Measurements from ENCODE around the gene STAG1.

Gene STAG1

DNA sequence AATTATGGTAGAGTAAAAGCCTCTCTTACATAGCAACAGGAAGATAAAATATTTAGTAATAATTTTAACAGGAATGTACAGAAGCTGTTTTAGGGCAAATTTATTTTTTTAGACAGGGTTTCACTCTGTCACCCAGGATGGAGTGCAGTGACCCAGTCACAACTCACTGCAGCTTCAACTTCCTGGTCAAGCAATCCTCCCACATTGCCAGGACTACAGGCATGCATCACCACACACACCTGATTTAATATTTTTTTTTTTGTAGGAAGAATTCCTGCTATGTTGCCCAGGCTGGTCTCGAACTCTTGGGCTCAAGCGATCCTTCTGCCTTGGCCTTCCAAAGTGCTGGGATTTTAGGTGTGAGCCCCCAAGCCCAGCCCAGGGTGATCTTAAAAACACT, 440.9 kb downstream of the STAG1 start:
- H3K9me3 ChIP-seq: peaks cover 0 to 8% (median 0%) of the 10 kb centered on the region in 3 donors
- H3K4me3 ChIP-seq: no peak overlapping the region
- DNase-seq: no peak
- intact Hi-C loops (cut with DNase I; ENCODE audit: low total_unique reads): no loop called here
- TF ChIP-seq, protein P1, sequence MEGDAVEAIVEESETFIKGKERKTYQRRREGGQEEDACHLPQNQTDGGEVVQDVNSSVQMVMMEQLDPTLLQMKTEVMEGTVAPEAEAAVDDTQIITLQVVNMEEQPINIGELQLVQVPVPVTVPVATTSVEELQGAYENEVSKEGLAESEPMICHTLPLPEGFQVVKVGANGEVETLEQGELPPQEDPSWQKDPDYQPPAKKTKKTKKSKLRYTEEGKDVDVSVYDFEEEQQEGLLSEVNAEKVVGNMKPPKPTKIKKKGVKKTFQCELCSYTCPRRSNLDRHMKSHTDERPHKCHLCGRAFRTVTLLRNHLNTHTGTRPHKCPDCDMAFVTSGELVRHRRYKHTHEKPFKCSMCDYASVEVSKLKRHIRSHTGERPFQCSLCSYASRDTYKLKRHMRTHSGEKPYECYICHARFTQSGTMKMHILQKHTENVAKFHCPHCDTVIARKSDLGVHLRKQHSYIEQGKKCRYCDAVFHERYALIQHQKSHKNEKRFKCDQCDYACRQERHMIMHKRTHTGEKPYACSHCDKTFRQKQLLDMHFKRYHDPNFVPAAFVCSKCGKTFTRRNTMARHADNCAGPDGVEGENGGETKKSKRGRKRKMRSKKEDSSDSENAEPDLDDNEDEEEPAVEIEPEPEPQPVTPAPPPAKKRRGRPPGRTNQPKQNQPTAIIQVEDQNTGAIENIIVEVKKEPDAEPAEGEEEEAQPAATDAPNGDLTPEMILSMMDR (IDR thresholded peaks at IDR 0.05): no peak
- H3K27me3 ChIP-seq: no peaks in the 10 kb centered on the region
- no peak overlapping the region for H3K27ac ChIP-seq
- peaks cover 5 to 10% (median 6%) of the 10 kb centered on the region in 3 donors for H3K36me3 ChIP-seq
- H3K4me1 ChIP-seq: no peaks in the 10 kb centered on the region

- no peaks in the 10 kb centered on the region for H3K4me1 ChIP-seq
- no peak overlapping the region for H3K4me3 ChIP-seq
- intact Hi-C loops (cut with DNase I; ENCODE audit: low total_unique reads): no loop called here
- peaks cover 6 to 21% (median 10%) of the 10 kb centered on the region in 3 donors for H3K36me3 ChIP-seq
- TF ChIP-seq, protein P1 (IDR thresholded peaks at IDR 0.05): no peak
- H3K27me3 ChIP-seq: no peaks in the 10 kb centered on the region
- H3K27ac ChIP-seq: no peak overlapping the region
- peaks cover 0 to 12% (median 0%) of the 10 kb centered on the region in 3 donors for H3K9me3 ChIP-seq
- DNase-seq: no peak
Measured at GRCh38 chr3:136305879-136306278, 446.3 kb downstream of the STAG1 start.

DNA sequence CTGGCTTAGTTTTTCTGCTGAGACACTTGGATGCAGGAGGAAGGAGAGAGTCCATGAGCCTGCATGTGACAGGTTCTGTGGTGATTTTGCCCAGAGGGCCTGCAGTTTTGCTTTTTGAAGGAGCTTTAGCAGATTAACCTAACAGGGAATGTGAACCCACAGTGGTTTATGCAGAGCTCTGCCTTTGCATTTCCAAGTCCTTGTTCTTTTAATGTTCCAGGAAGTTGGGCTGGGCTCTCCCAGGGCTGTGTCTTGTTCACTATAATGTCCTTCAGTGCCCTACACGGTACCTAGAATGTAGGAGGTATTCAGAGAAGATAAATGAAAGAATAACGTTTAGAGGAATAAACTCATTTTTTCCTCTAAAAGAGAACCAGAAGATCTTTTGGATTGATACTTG, 451.7 kb downstream of the STAG1 start:
- no peak for DNase-seq
- Histone ChIP-seq H3K4me3 (no peak overlapping the region), H3K36me3 (peaks cover 35 to 44% (median 38%) of the 10 kb centered on the region in 3 donors)

GRCh38 chr3:136297826-136298225, 454.4 kb downstream of the STAG1 start:
- TF ChIP-seq, protein P1 (IDR thresholded peaks at IDR 0.05): no peak
- H3K27me3 ChIP-seq: no peaks in the 10 kb centered on the region
- intact Hi-C loops (cut with DNase I; ENCODE audit: low total_unique reads): no loop called here
- H3K9me3 ChIP-seq: no peaks in the 10 kb centered on the region
- no peak for DNase-seq
- H3K36me3 ChIP-seq: peaks cover 46 to 64% (median 51%) of the 10 kb centered on the region in 3 donors
- no peak overlapping the region for H3K4me3 ChIP-seq
- H3K27ac ChIP-seq: no peak overlapping the region
- H3K4me1 ChIP-seq: no peaks in the 10 kb centered on the region

More for the DNA sequence above, 451.7 kb downstream of the STAG1 start:
- Histone ChIP-seq H3K27ac (no peak overlapping the region), H3K27me3 (no peaks in the 10 kb centered on the region), H3K4me1 (no peaks in the 10 kb centered on the region), H3K9me3 (no peaks in the 10 kb centered on the region)
- TF ChIP-seq, protein P1 (IDR thresholded peaks at IDR 0.05): no peak
- intact Hi-C loops (cut with DNase I; ENCODE audit: low total_unique reads): no loop called here

- Histone ChIP-seq H3K9me3 (no peaks in the 10 kb centered on the region), H3K27ac (no peak overlapping the region), H3K4me3 (no peak overlapping the region), H3K4me1 (no peaks in the 10 kb centered on the region), H3K36me3 (peaks cover 46 to 64% (median 51%) of the 10 kb centered on the region in 3 donors), H3K27me3 (no peaks in the 10 kb centered on the region)
- intact Hi-C loops (cut with DNase I; ENCODE audit: low total_unique reads): no loop called here
- TF ChIP-seq, protein P1 (IDR thresholded peaks at IDR 0.05): no peak
- no peak for DNase-seq
Measured at GRCh38 chr3:136296960-136297359, 455.2 kb downstream of the STAG1 start.

DNA sequence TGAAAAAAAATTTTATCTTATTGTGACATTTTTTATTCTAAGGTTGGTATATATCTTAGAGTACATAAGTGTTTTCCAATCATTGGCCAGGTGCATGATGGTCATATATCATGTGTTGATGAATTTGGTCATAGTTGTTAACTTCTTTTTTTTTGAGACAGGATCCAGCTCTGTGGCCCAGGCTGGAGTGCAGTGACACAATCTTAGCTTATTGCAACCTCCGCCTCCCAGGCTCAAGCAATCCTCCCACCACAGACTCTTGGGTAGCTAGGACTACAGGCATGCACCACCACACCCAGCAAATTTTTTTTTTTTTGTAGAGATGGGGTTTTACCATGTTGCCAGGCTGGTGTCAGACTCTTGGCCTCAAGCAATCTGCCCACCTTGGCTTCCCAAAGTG, 458.0 kb downstream of the STAG1 start:
- H3K36me3 ChIP-seq: peaks cover 37 to 44% (median 38%) of the 10 kb centered on the region in 3 donors
- no peaks in the 10 kb centered on the region for H3K4me1 ChIP-seq
- no peaks in the 10 kb centered on the region for H3K9me3 ChIP-seq
- no peaks in the 10 kb centered on the region for H3K27me3 ChIP-seq
- H3K4me3 ChIP-seq: no peak overlapping the region
- TF ChIP-seq, protein P1 (IDR thresholded peaks at IDR 0.05): no peak
- no peak overlapping the region for H3K27ac ChIP-seq
- intact Hi-C loops (cut with DNase I; ENCODE audit: low total_unique reads): no loop called here
- no peak for DNase-seq

Measured in tibial artery (tissue), 4 donors.